DMS 273 (cell line): ENCODE measurements around the gene PRPF6.
A peak's percentile ranks its signal among the peaks of the same experiment; 100 is the strongest.

Experiments
- DNase-seq: peaks from one replicate; lab custom pipeline; 2025; ENCODE audit not compliant: unreplicated experiment; lab: John Stamatoyannopoulos, UW

Gene PRPF6

DNA sequence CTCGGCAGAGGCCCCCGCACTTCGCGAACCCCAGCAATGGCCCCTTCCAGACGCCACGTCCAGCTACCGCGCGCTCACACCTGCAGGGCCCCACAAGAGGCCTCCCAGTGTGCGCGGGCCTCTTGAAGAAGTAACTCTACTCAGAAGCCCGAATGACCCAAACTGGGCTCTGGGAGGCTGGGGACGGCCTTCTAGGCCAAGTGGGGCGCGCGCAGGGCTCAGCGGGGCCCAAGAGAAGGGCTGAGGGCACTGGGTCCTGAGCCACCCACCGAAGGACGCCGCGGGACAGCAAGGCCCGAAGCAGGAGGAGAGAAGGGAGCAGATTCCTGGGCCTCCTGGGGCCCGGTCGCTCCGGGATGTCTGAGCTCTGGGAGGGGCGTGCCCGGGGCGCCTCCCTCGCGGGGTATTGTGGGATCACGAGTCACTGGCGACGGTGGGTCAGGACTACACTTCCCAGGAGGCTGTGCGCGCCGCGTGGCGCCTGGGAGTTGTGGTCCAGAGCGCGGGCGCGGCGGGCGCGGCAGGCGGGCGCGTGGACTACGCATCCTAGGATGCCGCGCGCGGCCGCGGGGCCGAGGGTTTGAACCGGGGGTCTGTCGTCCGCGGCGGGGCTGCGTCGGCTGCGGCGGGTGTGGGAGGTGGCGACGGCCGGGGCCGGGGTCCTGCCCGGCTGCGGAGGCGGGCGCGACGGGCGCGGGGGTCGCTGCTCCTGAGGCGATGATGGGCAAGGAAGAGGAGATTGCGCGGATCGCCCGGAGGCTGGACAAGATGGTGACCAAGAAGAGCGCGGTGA, 81.9 kb downstream of the PRPF6 start, which contains the start of gene TCEA2:
TSS of gene TCEA2 (plus strand) at position 603 of the 793 bp plus-strand sequence. CDS start at position 718, 115 bp downstream.
- DNase-seq = peak; percentile 99

- peak; percentile 46 for DNase-seq
These were observed 82.6 kb downstream of the PRPF6 start for GRCh38 chr20:64063389-64064144.

DNA sequence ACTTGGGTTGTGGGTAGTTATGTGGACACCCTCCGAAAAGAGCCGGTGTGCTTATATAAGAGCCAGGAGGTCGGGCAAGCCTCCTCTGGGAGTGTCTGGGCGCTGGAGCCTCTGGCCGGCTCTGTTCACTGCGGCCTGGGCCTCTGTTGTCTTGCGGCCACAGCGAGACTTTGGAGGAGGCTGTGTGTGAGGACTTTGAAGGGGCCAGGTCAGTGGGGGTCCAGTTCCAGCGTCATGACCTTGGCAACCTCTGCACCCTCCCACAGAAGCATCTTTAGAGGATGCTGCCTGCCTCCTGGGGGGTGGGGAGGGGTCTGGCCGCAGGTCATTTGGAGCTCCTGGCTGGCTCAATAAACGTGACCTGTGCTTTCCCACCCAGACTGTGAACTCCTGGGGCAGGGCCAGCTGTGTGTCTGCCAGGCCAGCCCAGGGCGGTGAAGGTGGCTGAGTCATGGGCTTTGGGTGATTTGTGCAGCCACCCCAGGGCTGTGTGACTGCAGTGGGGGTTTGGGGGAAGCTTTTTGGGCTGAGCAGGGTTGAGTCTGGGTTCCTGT, 83.3 kb downstream of the PRPF6 start:
- no peak for DNase-seq

DNA sequence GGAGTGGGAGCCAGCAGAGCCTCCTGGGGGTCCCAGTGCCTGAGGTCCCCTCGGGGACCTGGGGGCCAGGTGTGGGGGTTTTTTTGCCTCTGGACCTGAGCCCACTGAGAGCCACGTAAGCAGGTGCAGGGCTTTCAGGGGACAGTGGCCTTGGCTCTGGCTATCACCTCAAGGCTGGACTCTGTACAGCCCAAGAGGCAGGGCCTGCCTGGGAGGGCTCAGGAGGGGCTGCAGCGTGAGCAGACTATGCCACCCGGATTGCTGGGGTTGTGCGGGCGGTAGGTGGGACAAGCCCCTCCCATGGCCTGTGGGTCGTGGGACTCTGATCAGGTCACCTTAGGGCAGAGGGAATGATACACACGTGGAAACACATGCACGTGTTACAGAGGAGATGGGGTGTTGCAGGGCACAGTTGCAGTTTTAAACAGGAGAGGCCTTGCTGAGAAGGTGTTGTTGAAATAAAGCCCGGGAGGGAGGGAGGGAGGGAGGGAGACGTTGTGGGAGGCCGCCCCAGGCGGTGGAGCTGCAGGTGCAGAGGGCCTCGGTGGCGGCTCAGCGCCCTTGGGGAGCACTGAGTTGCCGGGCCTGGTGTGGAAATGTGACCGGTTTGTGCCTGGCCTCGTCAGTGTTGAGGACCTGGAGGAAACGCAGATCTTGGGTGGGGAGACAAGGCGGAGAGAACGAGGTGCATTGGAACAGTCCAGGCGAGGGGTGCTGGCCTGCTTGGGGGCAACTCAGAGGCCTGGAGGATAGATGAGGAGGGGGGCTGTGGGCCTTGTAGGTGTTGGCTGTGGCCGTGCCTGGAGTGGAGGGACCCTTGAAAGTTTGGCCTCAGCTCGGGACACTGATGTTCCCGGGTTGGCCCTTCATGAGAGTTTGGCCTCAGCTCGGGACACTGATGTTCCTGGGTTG, 84.4 kb downstream of the PRPF6 start:
- no peak for DNase-seq

DNA sequence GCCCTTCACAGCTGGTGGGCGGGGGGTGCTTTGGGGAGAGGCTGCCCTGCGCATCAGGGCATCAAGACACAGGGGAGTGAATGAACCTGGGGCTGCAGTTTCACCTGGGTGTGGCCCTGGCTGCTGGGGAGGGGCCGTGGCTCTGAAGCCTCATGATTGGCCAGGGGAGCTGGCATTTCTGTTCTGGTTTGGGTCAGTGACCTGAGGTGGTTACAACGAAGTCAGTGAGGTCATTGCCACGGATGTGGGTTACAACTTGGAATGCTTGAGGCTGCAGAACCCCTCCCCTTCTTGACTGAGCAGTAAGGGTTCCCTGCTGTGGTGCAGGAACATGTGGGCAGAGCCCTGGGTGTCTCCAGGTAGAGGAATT, 85.0 kb downstream of the PRPF6 start:
- DNase-seq = no peak

- no peak for DNase-seq
These were observed 86.2 kb downstream of the PRPF6 start for GRCh38 chr20:64067005-64067632.

- no peak for DNase-seq
These were observed 86.9 kb downstream of the PRPF6 start for GRCh38 chr20:64067733-64068307.

DNA sequence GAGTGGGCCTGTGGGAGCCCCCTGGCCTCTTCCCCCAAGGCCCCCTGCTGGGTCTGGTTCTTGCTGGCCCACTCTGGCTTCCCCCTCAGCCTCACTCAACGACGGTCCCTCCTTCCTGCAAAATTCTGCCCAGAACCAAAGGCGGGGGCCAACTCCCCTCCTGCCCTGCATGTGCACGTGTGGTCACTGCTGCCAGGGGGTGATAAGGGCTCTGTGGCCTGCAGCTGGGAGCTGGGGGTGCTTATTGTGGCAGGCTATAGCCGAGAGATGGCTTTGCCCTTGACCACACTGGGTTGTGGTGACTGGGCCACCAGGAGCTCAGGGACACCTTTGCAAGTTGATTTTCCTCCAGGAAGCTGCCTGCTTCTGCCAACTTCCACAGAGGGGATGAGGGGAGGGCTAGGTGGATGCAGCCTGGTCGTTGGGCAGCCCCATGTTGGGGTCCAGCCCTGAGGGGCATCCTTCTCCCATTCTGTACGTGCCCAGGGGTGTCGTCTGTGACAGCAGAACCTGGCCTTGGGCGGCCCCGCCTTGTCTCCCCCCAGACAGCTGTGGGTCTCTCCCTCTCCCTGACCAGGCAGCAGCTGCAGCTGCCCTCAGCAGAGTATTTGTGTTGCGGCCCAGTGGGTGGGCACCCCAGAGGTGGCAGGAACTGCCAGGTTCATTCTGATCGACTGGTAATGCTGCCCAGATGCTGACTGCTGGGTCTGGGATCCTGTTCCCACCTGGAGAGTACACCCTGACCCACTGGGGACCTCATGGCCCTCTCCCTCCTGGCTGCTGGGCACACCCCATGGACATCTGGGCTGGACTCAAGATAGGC, 87.7 kb downstream of the PRPF6 start:
- DNase-seq = no peak

- DNase-seq = no peak
These were observed 88.3 kb downstream of the PRPF6 start for GRCh38 chr20:64069209-64069613.

GRCh38 chr20:64069614-64070243, 88.8 kb downstream of the PRPF6 start:
- peak; percentile 61 for DNase-seq

DNA sequence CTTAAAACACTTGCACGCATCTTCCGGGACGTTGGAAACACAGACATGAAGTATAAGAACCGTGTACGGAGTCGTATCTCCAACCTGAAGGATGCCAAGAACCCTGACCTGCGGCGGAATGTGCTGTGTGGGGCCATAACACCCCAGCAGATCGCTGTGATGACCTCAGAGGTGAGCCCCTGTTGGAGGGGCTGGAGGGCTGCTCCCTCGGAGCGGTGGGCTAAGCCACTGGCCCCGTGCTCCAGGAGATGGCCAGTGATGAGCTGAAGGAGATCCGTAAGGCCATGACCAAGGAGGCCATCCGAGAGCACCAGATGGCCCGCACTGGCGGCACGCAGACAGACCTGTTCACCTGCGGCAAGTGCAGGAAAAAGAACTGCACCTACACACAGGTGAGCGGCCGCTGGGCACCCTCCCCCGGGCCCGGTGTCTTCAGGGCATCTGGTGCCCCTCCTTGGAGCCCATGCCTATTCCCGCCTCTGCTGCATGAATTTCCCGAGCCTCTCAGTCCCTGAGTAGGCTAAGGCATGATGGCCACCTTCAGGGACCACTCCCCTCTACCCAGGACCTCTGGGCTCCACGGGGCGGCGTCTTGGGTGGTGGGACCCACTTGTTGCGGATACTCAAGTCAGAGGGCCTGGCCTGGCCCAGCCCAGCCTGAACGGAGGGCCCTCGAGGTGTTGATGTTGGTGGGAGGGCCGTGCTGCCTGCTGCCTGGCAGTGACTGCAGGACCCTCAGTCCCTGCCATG, 89.5 kb downstream of the PRPF6 start:
- DNase-seq = no peak

- DNase-seq = no peak
These were observed 90.7 kb downstream of the PRPF6 start for GRCh38 chr20:64071341-64072332.

DNA sequence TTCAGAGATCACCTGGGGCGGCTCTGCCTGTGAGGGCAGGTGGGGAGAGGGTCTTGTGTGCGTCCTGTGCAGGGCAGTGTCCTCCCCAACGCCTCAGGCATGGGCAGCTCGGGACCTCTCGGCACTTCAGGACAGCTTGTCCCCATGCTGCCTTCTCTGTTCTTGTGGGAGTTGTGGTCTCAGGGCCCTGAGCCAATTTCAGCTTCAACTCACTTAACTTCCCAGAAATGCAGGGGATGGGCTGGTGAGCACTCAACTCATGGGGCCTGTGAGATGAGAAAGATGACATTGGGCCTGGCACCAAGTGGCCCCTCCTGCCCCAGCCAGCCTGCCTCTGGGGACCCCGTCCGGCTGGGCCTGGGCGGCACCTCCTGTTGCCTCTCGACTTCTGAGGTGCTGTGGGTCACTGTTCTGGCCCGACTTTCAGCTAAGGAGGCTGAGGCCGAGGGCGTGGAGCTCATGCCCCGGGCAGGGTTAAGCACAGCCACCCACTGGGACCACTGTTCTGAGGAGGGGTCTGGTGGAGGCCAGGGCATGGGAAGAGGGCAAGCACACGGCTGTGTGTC, 91.6 kb downstream of the PRPF6 start:
- DNase-seq = no peak

DNA sequence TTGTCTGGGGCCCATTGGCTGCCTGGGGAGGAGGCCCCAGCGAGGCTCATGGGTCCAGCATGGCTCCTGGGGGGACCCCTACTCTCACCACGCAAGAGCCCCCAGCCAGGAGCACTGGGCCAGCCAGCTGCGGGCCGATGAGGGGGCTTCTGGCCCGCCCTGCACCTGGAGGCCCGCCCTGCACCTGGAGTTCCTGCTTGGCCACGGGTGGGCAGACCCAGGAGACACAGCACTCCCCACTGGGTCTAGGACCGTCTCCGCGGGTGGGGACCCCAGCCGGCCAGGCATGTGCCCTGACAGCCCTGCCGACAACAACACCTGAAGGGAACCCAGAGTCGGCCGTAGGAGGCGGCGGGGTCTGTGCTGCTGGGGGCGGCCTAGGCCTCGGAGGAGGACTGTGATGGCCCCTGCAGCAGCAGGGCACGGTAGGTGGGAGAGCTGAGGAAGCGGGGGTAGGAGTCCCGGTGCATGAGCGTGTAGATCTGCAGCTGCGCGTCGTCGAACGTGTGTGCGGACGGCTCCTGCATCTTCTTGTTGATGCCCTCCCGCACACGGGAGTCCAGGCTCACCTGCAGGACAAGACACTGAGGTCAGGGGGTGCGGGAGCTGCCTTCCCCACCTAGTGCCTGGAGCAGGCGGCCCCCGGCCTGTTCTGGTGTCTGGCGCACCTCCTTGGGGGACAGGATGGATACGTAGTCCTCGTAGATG, 92.7 kb downstream of the PRPF6 start:
- no peak for DNase-seq

DNA sequence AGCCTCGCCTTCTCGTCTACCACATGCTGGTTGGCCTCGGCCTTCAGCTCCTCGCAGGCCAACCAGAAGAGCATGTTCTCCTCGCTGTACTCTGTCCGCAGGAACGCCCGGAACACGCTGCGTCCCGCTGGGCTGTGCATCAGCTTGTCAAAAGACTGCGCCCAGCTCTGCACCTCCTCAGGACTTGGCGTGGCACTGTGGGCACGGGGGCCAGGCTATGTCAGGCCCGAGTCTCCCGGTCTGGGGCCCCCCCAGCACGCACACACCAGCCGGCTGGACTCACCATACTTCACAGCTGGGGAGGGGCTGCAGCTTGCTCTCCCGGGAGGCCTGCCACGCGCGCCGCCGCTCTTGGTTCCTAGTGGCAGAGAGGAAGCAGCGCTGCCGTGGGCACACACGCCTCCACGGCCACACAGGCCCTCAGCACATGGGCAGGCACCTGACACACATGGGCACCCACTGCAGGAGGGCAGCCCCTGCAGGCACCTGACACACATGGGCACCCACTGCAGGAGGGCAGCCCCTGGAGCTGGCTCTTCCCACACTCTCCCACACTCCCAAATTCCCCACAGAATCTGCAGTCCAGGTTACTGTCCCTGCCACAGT, 93.4 kb downstream of the PRPF6 start:
- DNase-seq = no peak

- DNase-seq = no peak
These were observed 94.0 kb downstream of the PRPF6 start for GRCh38 chr20:64074963-64075362.
